Thymus (tissue), 11 donors: Measurements from ENCODE around the gene VPS45. TPM values are rescaled to one million over a fixed set of nuclear protein-coding genes. Genes with fewer than 3 reads are reported as not detected.
"Not testable (repeated sequence)": the region's sequence is repeated elsewhere in the genome, so short reads cannot be mapped to it uniquely, and the experiment has no call there.

ENCODE experiments used
- DNase-seq, 9 donors: peaks; one replicate each; pipeline ENCODE4 v3.0.0-alpha.2; 2013; ENCODE audit warnings: low spot score in 9 of 9, low read depth in 6 of 9, missing footprints in 1 of 9
- H3K27ac ChIP-seq, 2 donors: one replicate each; pipeline ENCODE4 v1.5.1; 2013; ENCODE audit warnings: control low read depth in 1 of 2, low read depth in 1 of 2, low read length in 1 of 2, mild to moderate bottlenecking in 1 of 2, moderate library complexity in 1 of 2
- H3K27me3 ChIP-seq, 2 donors: one replicate each; pipeline ENCODE4 v1.5.1; 2013; ENCODE audit warnings: low read length in 1 of 2; ENCODE audit not compliant: control insufficient read depth in 2 of 2, insufficient read depth in 1 of 2
- H3K36me3 ChIP-seq, 2 donors: one replicate each; pipeline ENCODE4 v1.5.1; 2013; ENCODE audit warnings: low read length in 1 of 2, mild to moderate bottlenecking in 1 of 2, moderate library complexity in 1 of 2; ENCODE audit not compliant: control insufficient read depth in 2 of 2, insufficient read depth in 2 of 2
- H3K4me1 ChIP-seq, 2 donors: one replicate each; pipeline ENCODE4 v1.5.1; 2013; ENCODE audit warnings: low read length in 2 of 2; ENCODE audit not compliant: control insufficient read depth in 2 of 2, insufficient read depth in 2 of 2
- H3K4me3 ChIP-seq, 2 donors: one replicate each; pipeline ENCODE4 v1.5.1; 2013; ENCODE audit warnings: low read length in 2 of 2, control low read depth in 1 of 2, mild to moderate bottlenecking in 1 of 2
- H3K9me3 ChIP-seq, 2 donors: one replicate each; pipeline ENCODE4 v1.5.1; 2013; ENCODE audit warnings: low read length in 1 of 2, mild to moderate bottlenecking in 1 of 2; ENCODE audit not compliant: control insufficient read depth in 2 of 2, insufficient read depth in 1 of 2
- WGBS: extraction: QIAGEN DNeasy Blood & Tissue Kit; methylation state at CpG from one replicate; pipeline ENCODE4 v1.1.7; 2013; 5-methylcytosine and 5-hydroxymethylcytosine counted together
- polyA plus RNA-seq: library from polyadenylated mRNA; stranded (reverse); fragments of 200-250 nt; gene quantifications from one replicate; pipeline ENCODE4 v1.2.3, GENCODE V29; 2013
- total RNA-seq: library from RNA; stranded (reverse); fragments of 120-200 nt; gene quantifications from one replicate; pipeline ENCODE4 v1.2.4, GENCODE V29; 2013
- donor health status: healthy.

The VPS45 gene
- total and polyA plus RNA-seq, 2 donors: 26.1 to 36.7 TPM

DNA sequence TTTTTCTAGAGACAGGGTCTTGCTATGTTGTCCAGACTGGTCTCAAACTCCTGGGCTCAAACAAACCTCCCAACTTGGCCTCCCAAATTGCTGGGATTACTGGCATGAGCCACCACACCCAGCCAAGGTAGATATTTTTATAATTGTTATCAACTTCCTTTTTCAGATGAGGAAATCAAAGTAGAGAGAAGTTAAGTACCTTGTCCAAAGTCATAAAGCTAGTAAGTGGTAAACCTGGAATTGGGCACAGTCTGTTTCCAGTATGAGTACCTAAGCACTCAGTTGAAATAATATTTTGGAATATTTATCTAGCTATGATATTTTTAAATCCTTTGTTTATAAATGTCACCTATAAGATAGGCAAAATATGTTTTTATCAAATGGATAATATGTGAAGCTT, 59.9 kb downstream of the VPS45 start:
- H3K27me3 ChIP-seq: no peaks in the 10 kb centered on the region
- H3K4me1 ChIP-seq: no peaks in the 10 kb centered on the region
- H3K4me3 ChIP-seq: no peak overlapping the region
- H3K27ac ChIP-seq: no peak overlapping the region
- no peak for DNase-seq
- H3K36me3 ChIP-seq: no peaks in the 10 kb centered on the region
- no peaks in the 10 kb centered on the region for H3K9me3 ChIP-seq

DNA sequence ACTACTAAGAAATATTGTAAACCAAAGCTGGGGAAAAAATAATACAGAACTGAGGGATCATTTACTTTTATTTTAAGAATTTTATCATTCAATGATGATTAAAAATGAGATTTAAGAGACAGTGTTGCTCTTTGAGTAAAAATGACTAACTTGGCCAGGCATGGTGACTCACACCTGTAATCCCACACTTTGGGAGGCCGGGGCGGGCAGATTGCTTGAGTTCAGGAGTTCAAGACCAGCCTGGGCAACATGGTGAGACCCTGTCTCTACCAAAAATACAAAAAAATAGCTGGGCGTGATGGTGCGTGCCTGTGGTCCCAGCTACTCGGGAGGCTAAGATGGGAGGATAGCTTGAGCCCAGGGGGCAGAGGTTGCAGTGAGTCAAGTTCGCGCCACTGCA, 60.3 kb downstream of the VPS45 start:
- DNase-seq: no peak
- H3K4me1 ChIP-seq: no peaks in the 10 kb centered on the region
- no peaks in the 10 kb centered on the region for H3K27me3 ChIP-seq
- no peak overlapping the region for H3K4me3 ChIP-seq
- H3K27ac ChIP-seq: no peak overlapping the region
- no peaks in the 10 kb centered on the region for H3K36me3 ChIP-seq
- over 99% methylated on average over 7 of the region's 7 CpGs for WGBS
- H3K9me3 ChIP-seq: no peaks in the 10 kb centered on the region

GRCh38 chr1:150132372-150132771, 64.8 kb downstream of the VPS45 start:
- WGBS: 100% methylated on average over 1 of the region's 1 CpG
- no peak overlapping the region for H3K4me3 ChIP-seq
- no peaks in the 10 kb centered on the region for H3K36me3 ChIP-seq
- no peaks in the 10 kb centered on the region for H3K9me3 ChIP-seq
- DNase-seq: no peak
- H3K4me1 ChIP-seq: no peaks in the 10 kb centered on the region
- no peaks in the 10 kb centered on the region for H3K27me3 ChIP-seq
- no peak overlapping the region for H3K27ac ChIP-seq

GRCh38 chr1:150134537-150134936, 67.0 kb downstream of the VPS45 start:
- H3K4me3 ChIP-seq: no peak overlapping the region
- no peaks in the 10 kb centered on the region for H3K9me3 ChIP-seq
- 97% methylated on average over 1 of the region's 1 CpG for WGBS
- no peak overlapping the region for H3K27ac ChIP-seq
- H3K4me1 ChIP-seq: no peaks in the 10 kb centered on the region
- H3K27me3 ChIP-seq: no peaks in the 10 kb centered on the region
- DNase-seq: no peak
- no peaks in the 10 kb centered on the region for H3K36me3 ChIP-seq

- 98% methylated on average over 6 of the region's 6 CpGs for WGBS
- H3K27me3 ChIP-seq, H3K4me1 ChIP-seq, H3K27ac ChIP-seq, H3K9me3 ChIP-seq, H3K4me3 ChIP-seq, H3K36me3 ChIP-seq, DNase-seq: not testable (repeated sequence)
Measured at GRCh38 chr1:150135400-150135799, 67.8 kb downstream of the VPS45 start.

- WGBS: 98% methylated on average over 5 of the region's 5 CpGs
- no peak for DNase-seq
- Histone ChIP-seq H3K27ac (no peak overlapping the region), H3K9me3 (no peaks in the 10 kb centered on the region), H3K27me3 (no peaks in the 10 kb centered on the region), H3K36me3 (no peaks in the 10 kb centered on the region), H3K4me1 (no peaks in the 10 kb centered on the region), H3K4me3 (no peak overlapping the region)
Measured at GRCh38 chr1:150138044-150138443, 70.5 kb downstream of the VPS45 start.

GRCh38 chr1:150141452-150141851, 73.9 kb downstream of the VPS45 start:
- Histone ChIP-seq H3K4me3 (no peak overlapping the region), H3K9me3 (no peaks in the 10 kb centered on the region), H3K4me1 (peaks cover 0 to 6% of the 10 kb centered on the region in 2 donors), H3K27ac (no peak overlapping the region), H3K36me3 (no peaks in the 10 kb centered on the region), H3K27me3 (no peaks in the 10 kb centered on the region)
- no peak for DNase-seq

- Histone ChIP-seq H3K4me1 (peaks cover 0 to 10% of the 10 kb centered on the region in 2 donors), H3K27ac (no peak overlapping the region), H3K4me3 (no peak overlapping the region), H3K36me3 (no peaks in the 10 kb centered on the region), H3K27me3 (peaks cover 0 to 1% of the 10 kb centered on the region in 2 donors), H3K9me3 (no peaks in the 10 kb centered on the region)
- DNase-seq: no peak
Measured at GRCh38 chr1:150142083-150142482, 74.5 kb downstream of the VPS45 start.

DNA sequence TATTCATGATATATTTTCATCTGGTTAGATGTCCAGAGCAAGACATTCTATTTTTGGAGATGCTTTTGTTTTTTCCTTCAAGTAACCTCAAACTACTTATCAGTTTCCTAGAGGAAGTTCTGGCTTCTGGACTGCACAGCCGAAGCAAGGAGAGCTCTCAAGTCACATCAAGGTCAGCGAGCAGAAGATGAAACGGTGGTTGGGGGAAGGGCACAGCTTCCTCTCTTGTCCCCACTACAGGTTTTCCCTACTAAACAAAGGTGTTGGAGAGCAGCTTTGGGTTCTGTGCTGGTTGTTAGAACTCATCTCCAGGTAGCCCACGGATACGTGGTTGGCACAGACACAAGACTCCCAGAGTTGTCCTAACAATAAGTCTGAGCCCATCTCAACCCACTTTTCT, 77.0 kb downstream of the VPS45 start:
- 39% methylated on average over 5 of the region's 5 CpGs for WGBS
- Histone ChIP-seq H3K27me3 (peaks cover 0 to 23% of the 10 kb centered on the region in 2 donors), H3K4me3 (no peak overlapping the region), H3K36me3 (no peaks in the 10 kb centered on the region), H3K27ac (no peak overlapping the region), H3K4me1 (peaks cover 0 to 25% of the 10 kb centered on the region in 2 donors), H3K9me3 (no peaks in the 10 kb centered on the region)
- no peak for DNase-seq

GRCh38 chr1:150146016-150146415, 78.4 kb downstream of the VPS45 start:
- H3K27me3 ChIP-seq: peaks cover 0 to 23% of the 10 kb centered on the region in 2 donors
- peaks cover 0 to 27% of the 10 kb centered on the region in 2 donors for H3K4me1 ChIP-seq
- H3K36me3 ChIP-seq, H3K27ac ChIP-seq, DNase-seq, H3K9me3 ChIP-seq, H3K4me3 ChIP-seq: not testable (repeated sequence)
- WGBS: 96% methylated on average over 5 of the region's 5 CpGs
